HEK293 (cell line): ENCODE data around the gene NUP210.

Experiments
- CTCF ChIP-seq: fragments of 450-650 bp; formaldehyde crosslinking; IDR thresholded peaks from 2 replicates; pipeline ENCODE4 v1.5.1; 2016; ENCODE audit warnings: missing biosample characterization, missing genetic modification characterization
- KLF1 ChIP-seq: fragments of 450-650 bp; formaldehyde crosslinking; IDR thresholded peaks from 2 replicates; pipeline ENCODE4 v1.5.1; 2016; ENCODE audit warnings: missing biosample characterization, missing genetic modification characterization
- SP2 ChIP-seq: fragments of 450-650 bp; formaldehyde crosslinking; IDR thresholded peaks from 2 replicates; pipeline ENCODE4 v1.5.1; 2016; ENCODE audit warnings: missing biosample characterization, missing genetic modification characterization
- TCF7L2 ChIP-seq: IDR thresholded peaks from 2 replicates; pipeline ENCODE4 v1.6.1; 2011; ENCODE audit warnings: low read depth, mild to moderate bottlenecking, inconsistent platforms, low read length, moderate library complexity, borderline replicate concordance
- ZBTB7A ChIP-seq: fragments of 450-650 bp; formaldehyde crosslinking; IDR thresholded peaks from 2 replicates; pipeline ENCODE4 v1.5.1; 2016; ENCODE audit warnings: low read depth, missing biosample characterization, missing genetic modification characterization
- ZNF114 ChIP-seq: fragments of 450-650 bp; formaldehyde crosslinking; IDR thresholded peaks from 2 replicates; pipeline ENCODE4 v1.5.0; 2017; ENCODE audit warnings: missing biosample characterization, missing genetic modification characterization
- ZNF23 ChIP-seq: fragments of 450-650 bp; formaldehyde crosslinking; IDR thresholded peaks from 2 replicates; pipeline ENCODE4 v1.5.1; 2016; ENCODE audit warnings: missing biosample characterization, missing genetic modification characterization, borderline replicate concordance
- ZNF274 ChIP-seq, 2 experiments: fragments of 200-500 bp in 1 of 2; fragments of 450-650 bp in 1 of 2; sonication (Bioruptor generic) in 1 of 2; formaldehyde crosslinking in 1 of 2; IDR thresholded peaks; 2 replicates each; pipeline versions ENCODE4 v1.5.1 to v1.6.1; 2014 to 2016; ENCODE audit warnings: borderline replicate concordance in 1 of 2, inconsistent platforms in 1 of 2, low read length in 1 of 2, missing biosample characterization in 1 of 2, missing genetic modification characterization in 1 of 2
- ZSCAN30 ChIP-seq: fragments of 450-650 bp; IDR thresholded peaks from 2 replicates; pipeline ENCODE4 v1.5.1; 2018; ENCODE audit warnings: missing biosample characterization, mild to moderate bottlenecking, missing genetic modification characterization, moderate library complexity

GRCh38 chr3:13417166-13417947 is 2.8 kb downstream of the NUP210 start:
- TF ChIP-seq ZNF23 (tag by site-specific recombination), result no peak
- TF ChIP-seq ZBTB7A (tag by site-specific recombination), result no peak
- TF ChIP-seq ZNF114, result no peak
- no peak for TF ChIP-seq SP2 (tag by site-specific recombination)
- no peak for TF ChIP-seq TCF7L2
- TF ChIP-seq ZNF274 (IDR thresholded peaks at IDR 0.05; ENCODE audit: low read length), result no peak
- TF ChIP-seq ZNF274 (tag by site-specific recombination; IDR thresholded peaks at IDR 0.05; ENCODE audit: borderline replicate concordance), result no peak
- TF ChIP-seq CTCF (tag by site-specific recombination), result no peak
- no peak for TF ChIP-seq KLF1 (tag by site-specific recombination)
- TF ChIP-seq ZSCAN30 (tag by site-specific recombination), result no peak
